Endothelial cell of umbilical vein (primary cell): ENCODE measurements around the gene ABAT. TPM values are rescaled to one million over a fixed set of nuclear protein-coding genes. Genes with fewer than 3 reads are reported as not detected.

Experiments
- BruUV-seq: library from RNA; stranded (reverse); fragments of 400-500 nt; replicated peaks from 2 replicates; lab custom pipeline; 2021; lab: Mats Ljungman, UMichigan
- CTCF ChIA-PET: fragments of 300-600, 350-600 bp; sonication (Branson Sonifier 250); formaldehyde crosslinking; loops from one replicate; lab custom pipeline; 2021; ENCODE audit warnings: antibody characterized with exemption, inconsistent platforms; lab: Charles Lee
- POLR2A ChIA-PET: fragments of 300-600, 350-600 bp; sonication (Branson Sonifier 250); formaldehyde crosslinking; loops from one replicate; lab custom pipeline; 2021; ENCODE audit warnings: antibody characterized with exemption, inconsistent platforms; lab: Charles Lee
- DNase-seq: peaks from one replicate; pipeline ENCODE4 v3.0.0-alpha.2; 2011; ENCODE audit warnings: low read depth, low spot score
- FAIRE-seq: peaks from 2 replicates; lab custom pipeline; 2011; peaks lifted over from hg19 to GRCh38; lab: Jason Lieb, UNC
- H2AFZ ChIP-seq: 2 replicates; pipeline ENCODE4 v1.6.0; 2012; ENCODE audit warnings: low read depth, low read length, control low read depth, inconsistent platforms
- H3K27ac ChIP-seq: 2 replicates; pipeline ENCODE4 v1.5.1; 2011; ENCODE audit warnings: low read depth, mild to moderate bottlenecking, control low read depth, low read length, moderate library complexity; ENCODE audit not compliant: insufficient read depth
- H3K27me3 ChIP-seq, 2 experiments: 2 replicates each; pipeline versions ENCODE4 v1.6.0 to v1.6.1; 2011; ENCODE audit warnings: low read length in 2 of 2, mixed read lengths in 1 of 2; ENCODE audit not compliant: control insufficient read depth in 2 of 2, insufficient read depth in 2 of 2
- H3K36me3 ChIP-seq, 2 experiments: 2 replicates in 1 of 2; 3 replicates in 1 of 2; pipeline ENCODE4 v1.5.1; 2011; ENCODE audit warnings: low read length in 2 of 2, mild to moderate bottlenecking in 1 of 2, moderate library complexity in 1 of 2; ENCODE audit not compliant: control insufficient read depth in 2 of 2, insufficient read depth in 2 of 2; ENCODE audit errors: extremely low read depth in 1 of 2
- H3K4me1 ChIP-seq: 3 replicates; pipeline ENCODE4 v1.5.1; 2011; ENCODE audit warnings: mild to moderate bottlenecking, low read length; ENCODE audit not compliant: control insufficient read depth, insufficient read depth; ENCODE audit errors: extremely low read depth
- H3K4me2 ChIP-seq: 2 replicates; pipeline ENCODE4 v1.6.1; 2011; ENCODE audit warnings: low read length, control low read depth, mixed read lengths; ENCODE audit not compliant: insufficient read depth
- H3K4me3 ChIP-seq, 3 experiments: fragments of 200-600 bp in 1 of 3; sonication (generic), shearing (Covaris generic) in 1 of 3; replicated peaks in 1 of 3; 2 replicates each; pipeline ENCODE4 v1.5.1; 2011 to 2016; ENCODE audit warnings: control low read depth in 3 of 3, low read length in 3 of 3, mild to moderate bottlenecking in 2 of 3, inconsistent platforms in 1 of 3, low read depth in 1 of 3, moderate library complexity in 1 of 3; ENCODE audit not compliant: insufficient read depth in 1 of 3
- H3K79me2 ChIP-seq: 2 replicates; pipeline ENCODE4 v1.6.0; 2012; ENCODE audit warnings: low read length, inconsistent platforms; ENCODE audit not compliant: control insufficient read depth, insufficient read depth
- H3K9ac ChIP-seq: replicated peaks from 2 replicates; pipeline ENCODE3; 2011; ENCODE audit warnings: low read length, control low read depth; ENCODE audit not compliant: insufficient read depth; ENCODE audit errors: extremely low read depth
- H3K9me1 ChIP-seq: replicated peaks from 3 replicates; pipeline ENCODE4 v1.6.0; 2011; ENCODE audit warnings: mild to moderate bottlenecking, low read length; ENCODE audit not compliant: control insufficient read depth, insufficient read depth; ENCODE audit errors: extremely low read depth
- H3K9me3 ChIP-seq: replicated peaks from 2 replicates; pipeline ENCODE4 v1.5.1; 2012; ENCODE audit warnings: low read length, inconsistent platforms; ENCODE audit not compliant: control insufficient read depth, insufficient read depth
- H4K20me1 ChIP-seq: replicated peaks from 2 replicates; pipeline ENCODE3; 2011; ENCODE audit warnings: mild to moderate bottlenecking, low read length; ENCODE audit not compliant: control insufficient read depth, insufficient read depth; ENCODE audit errors: extremely low read depth
- EZH2 ChIP-seq: IDR thresholded peaks from 2 replicates; pipeline ENCODE4 v1.6.1; 2012; ENCODE audit warnings: borderline replicate concordance, low read depth, mild to moderate bottlenecking, moderate library complexity, low read length, inconsistent platforms; ENCODE audit not compliant: severe bottlenecking
- FOS ChIP-seq: IDR thresholded peaks from 2 replicates; pipeline ENCODE4 v1.6.1; 2011; ENCODE audit warnings: mild to moderate bottlenecking, low read length, moderate library complexity, borderline replicate concordance; ENCODE audit not compliant: insufficient read depth
- GATA2 ChIP-seq: IDR thresholded peaks from 2 replicates; pipeline ENCODE4 v1.7.0; 2011; ENCODE audit warnings: low read depth, mild to moderate bottlenecking, moderate library complexity, mixed read lengths, low read length; ENCODE audit not compliant: insufficient read length, insufficient read depth
- JUN ChIP-seq: IDR thresholded peaks from 2 replicates; pipeline ENCODE4 v1.6.1; 2011; ENCODE audit warnings: borderline replicate concordance, low read depth; ENCODE audit not compliant: insufficient read length, insufficient read depth
- MYC ChIP-seq: IDR thresholded peaks from one replicate; pipeline ENCODE4 v1.6.1; 2011; ENCODE audit warnings: mild to moderate bottlenecking, low read depth, low read length
- POLR2A ChIP-seq: IDR thresholded peaks from 2 replicates; pipeline ENCODE4 v1.6.1; 2012; ENCODE audit warnings: low read depth, mild to moderate bottlenecking, control low read depth, low read length
- POLR2AphosphoS5 ChIP-seq: IDR thresholded peaks from 2 replicates; pipeline ENCODE4 v1.6.1; 2012; ENCODE audit warnings: low read depth, mild to moderate bottlenecking, control low read depth, low read length, moderate library complexity; ENCODE audit not compliant: insufficient read depth
- dilution Hi-C: fragments of 300-500 bp; cut with MboI; formaldehyde crosslinking; loops from one replicate; pipeline ENCODE4 v1.15.0; 2019; ENCODE audit warnings: low sequenced_read_pairs; ENCODE audit not compliant: extremely low pct_ligation_motif_present
- intact Hi-C: fragments of 100-400 bp; cut with micrococcal nuclease; formaldehyde crosslinking; loops from one replicate; pipeline ENCODE4 v1.10.0; 2022
- polyA plus RNA-seq, 4 experiments: library from polyadenylated mRNA; depleted of rRNA in 3 of 4; stranded (reverse) in 3 of 4; unstranded in 1 of 4; fragments of >200 nt; gene quantifications; 2 replicates each; pipeline versions ENCODE4 v1.2.1 to v1.2.3, GENCODE V29; 2011 to 2012; ENCODE audit warnings: missing spikeins in 1 of 4
- total RNA-seq: library from RNA; stranded (reverse); gene quantifications from 2 replicates; pipeline ENCODE4 v1.2.3, GENCODE V29; 2021
- TF ChIP-seq, protein P1 (sequence below): IDR thresholded peaks from 2 replicates; pipeline ENCODE4 v1.6.1; 2011; ENCODE audit not compliant: insufficient read depth, insufficient read length
- TF ChIP-seq, protein P2 (sequence below), 2 donors: IDR thresholded peaks; 1 replicate in 1 of 2; 2 replicates in 1 of 2; pipeline ENCODE4 v1.5.1; 2011; ENCODE audit warnings: low read length in 2 of 2, mild to moderate bottlenecking in 2 of 2, moderate library complexity in 2 of 2, control low read depth in 1 of 2, inconsistent platforms in 1 of 2, low read depth in 1 of 2; ENCODE audit not compliant: insufficient read depth in 1 of 2; ENCODE audit errors: extremely low read depth in 1 of 2

Gene ABAT
- total and polyA plus RNA-seq, 2 donors (not counting 3 experiments of a cell fraction or from before 2014, with no cell fraction given), result 1.3 to 1.4 TPM

DNA sequence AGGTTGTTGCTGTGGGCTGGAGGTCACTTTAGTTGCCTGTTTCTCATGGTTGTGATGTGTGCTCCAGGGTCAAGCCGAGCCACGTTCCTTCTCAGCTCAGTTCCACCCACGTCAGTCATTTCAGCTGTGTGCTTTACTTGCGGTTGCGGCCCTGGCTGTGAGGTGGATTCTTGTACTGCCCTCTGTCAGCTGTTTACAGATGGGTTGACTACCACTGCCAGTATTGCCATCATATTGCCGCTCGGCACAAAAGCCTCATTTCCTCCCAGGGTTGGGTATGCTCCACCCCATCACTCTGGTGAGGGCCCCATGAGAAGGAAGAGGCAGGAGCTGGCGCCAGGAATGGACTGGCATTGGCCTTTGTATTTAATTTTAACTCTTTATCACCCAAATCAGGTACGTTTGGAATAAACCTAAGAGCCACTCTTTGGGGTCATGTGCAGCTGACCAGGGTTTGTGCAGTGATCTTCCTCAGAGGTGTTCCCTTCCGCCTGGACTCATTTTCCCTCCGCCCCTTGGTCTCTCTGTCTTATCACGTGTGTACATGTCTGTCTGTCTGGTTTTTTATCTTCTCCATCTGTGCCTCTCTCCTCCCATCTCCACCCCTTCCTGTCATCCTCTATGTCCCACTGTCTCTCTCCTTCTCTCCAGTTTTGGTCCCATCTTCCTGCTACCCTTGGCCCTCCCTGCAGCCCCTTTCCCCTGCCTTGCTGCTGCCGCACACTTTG, 27.9 kb upstream of the ABAT start:
- CTCF ChIA-PET, result no interaction called here

More for the DNA sequence above, 27.9 kb upstream of the ABAT start:
- H3K9ac ChIP-seq, result no peak overlapping the region
- H3K4me3 ChIP-seq, result no peak overlapping the region
- no TSS peak for BruUV-seq
- H3K79me2 ChIP-seq, result no peaks in the 10 kb centered on the region
- no peaks in the 10 kb centered on the region for H4K20me1 ChIP-seq
- H3K27me3 ChIP-seq, result no peaks in the 10 kb centered on the region
- no peaks in the 10 kb centered on the region for H3K9me1 ChIP-seq
- intact Hi-C loops, result no loop called here
- H2AFZ ChIP-seq, result no peak overlapping the region
- TF ChIP-seq POLR2AphosphoS5 (no peak), MYC (no peak), POLR2A (no peak), FOS (no peak), JUN (no peak), GATA2 (no peak), EZH2 (no peak)
- TF ChIP-seq, protein P1, sequence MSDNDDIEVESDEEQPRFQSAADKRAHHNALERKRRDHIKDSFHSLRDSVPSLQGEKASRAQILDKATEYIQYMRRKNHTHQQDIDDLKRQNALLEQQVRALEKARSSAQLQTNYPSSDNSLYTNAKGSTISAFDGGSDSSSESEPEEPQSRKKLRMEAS, result no peak
- TF ChIP-seq, protein P2, sequence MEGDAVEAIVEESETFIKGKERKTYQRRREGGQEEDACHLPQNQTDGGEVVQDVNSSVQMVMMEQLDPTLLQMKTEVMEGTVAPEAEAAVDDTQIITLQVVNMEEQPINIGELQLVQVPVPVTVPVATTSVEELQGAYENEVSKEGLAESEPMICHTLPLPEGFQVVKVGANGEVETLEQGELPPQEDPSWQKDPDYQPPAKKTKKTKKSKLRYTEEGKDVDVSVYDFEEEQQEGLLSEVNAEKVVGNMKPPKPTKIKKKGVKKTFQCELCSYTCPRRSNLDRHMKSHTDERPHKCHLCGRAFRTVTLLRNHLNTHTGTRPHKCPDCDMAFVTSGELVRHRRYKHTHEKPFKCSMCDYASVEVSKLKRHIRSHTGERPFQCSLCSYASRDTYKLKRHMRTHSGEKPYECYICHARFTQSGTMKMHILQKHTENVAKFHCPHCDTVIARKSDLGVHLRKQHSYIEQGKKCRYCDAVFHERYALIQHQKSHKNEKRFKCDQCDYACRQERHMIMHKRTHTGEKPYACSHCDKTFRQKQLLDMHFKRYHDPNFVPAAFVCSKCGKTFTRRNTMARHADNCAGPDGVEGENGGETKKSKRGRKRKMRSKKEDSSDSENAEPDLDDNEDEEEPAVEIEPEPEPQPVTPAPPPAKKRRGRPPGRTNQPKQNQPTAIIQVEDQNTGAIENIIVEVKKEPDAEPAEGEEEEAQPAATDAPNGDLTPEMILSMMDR (IDR thresholded peaks at IDR 0.05; ENCODE audit: extremely low read depth in 1 of 2, insufficient read depth in 1 of 2, low read depth in 1 of 2, low read length in 2 of 2), result no peak
- DNase-seq (no peak), FAIRE-seq (no peak)
- H3K4me1 ChIP-seq, result no peaks in the 10 kb centered on the region
- H3K9me3 ChIP-seq, result no peaks in the 10 kb centered on the region
- dilution Hi-C loops, result no loop called here
- POLR2A ChIA-PET, result no interaction called here
- H3K4me2 ChIP-seq, result no peak overlapping the region
- no peak overlapping the region for H3K27ac ChIP-seq
- H3K36me3 ChIP-seq, result peaks cover 17 to 42% of the 10 kb centered on the region in 2 experiments
